Measurements from ENCODE around the gene TIAL1.

DNA sequence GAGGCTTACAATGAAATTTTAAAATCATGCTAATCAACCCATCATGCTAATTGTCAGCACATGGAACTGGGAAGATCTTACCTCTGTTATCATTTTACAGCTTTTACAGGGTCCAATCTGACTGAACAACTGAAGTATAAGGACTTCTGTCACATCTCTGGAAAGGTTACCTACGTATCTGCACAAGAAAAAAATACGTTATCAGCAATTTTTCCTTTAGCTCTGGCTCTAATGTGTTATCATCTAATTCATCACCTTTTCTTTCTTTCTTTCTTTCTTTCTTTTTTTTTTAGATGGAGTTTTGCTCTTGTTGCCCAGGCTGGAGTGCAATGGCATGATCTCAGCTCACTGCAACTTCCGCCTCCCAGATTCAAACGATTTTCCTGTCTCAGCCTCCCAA is 8.7 kb downstream of the TIAL1 start:
- TF ChIP-seq CTCF (conservative IDR thresholded peaks at IDR 0.05) (no peak), ZFX (IDR thresholded peaks at IDR 0.05) (no peak)

Data from C4-2B (cell line).